ENCODE measurements around the gene RIC3. TPM values are rescaled to one million over a fixed set of nuclear protein-coding genes. Genes with fewer than 3 reads are reported as not detected.

The RIC3 gene
- total and polyA plus RNA-seq, 8 donors, result 1.1 to 29.5 (median 13.4) TPM; not detected in 1

DNA sequence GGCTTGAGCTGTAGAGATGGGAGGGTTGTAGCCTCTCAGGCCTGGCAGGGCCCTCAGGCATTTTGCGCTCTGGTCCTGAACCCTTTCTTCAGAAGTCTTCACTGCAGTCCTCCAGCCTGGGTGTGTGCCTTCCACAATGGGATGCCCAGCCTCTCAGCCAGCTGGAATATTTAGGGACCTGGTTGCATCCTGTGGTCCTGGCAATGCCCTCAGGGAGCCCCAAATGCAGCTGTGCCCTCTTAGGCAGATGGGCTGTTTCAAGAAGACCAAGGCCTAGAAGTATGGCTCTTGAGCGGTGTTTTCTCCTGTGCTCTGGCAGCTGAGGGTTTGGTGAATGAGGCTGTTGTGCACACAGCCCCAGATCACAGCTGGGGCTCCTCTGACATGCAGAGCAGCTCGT is 81.1 kb downstream of the RIC3 start:
- H3K4me3 ChIP-seq, result no peak overlapping the region
- peaks cover 0 to 11% (median 0%) of the 10 kb centered on the region in 3 donors for H3K27me3 ChIP-seq
- no peak overlapping the region for H3K27ac ChIP-seq
- no peaks in the 10 kb centered on the region for H3K9me3 ChIP-seq
- TF ChIP-seq, protein P1, sequence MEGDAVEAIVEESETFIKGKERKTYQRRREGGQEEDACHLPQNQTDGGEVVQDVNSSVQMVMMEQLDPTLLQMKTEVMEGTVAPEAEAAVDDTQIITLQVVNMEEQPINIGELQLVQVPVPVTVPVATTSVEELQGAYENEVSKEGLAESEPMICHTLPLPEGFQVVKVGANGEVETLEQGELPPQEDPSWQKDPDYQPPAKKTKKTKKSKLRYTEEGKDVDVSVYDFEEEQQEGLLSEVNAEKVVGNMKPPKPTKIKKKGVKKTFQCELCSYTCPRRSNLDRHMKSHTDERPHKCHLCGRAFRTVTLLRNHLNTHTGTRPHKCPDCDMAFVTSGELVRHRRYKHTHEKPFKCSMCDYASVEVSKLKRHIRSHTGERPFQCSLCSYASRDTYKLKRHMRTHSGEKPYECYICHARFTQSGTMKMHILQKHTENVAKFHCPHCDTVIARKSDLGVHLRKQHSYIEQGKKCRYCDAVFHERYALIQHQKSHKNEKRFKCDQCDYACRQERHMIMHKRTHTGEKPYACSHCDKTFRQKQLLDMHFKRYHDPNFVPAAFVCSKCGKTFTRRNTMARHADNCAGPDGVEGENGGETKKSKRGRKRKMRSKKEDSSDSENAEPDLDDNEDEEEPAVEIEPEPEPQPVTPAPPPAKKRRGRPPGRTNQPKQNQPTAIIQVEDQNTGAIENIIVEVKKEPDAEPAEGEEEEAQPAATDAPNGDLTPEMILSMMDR (IDR thresholded peaks at IDR 0.05), result no peak
- TF ChIP-seq EP300 (IDR thresholded peaks at IDR 0.05) (no peak), POLR2A (IDR thresholded peaks at IDR 0.05) (no peak), POLR2AphosphoS5 (IDR thresholded peaks at IDR 0.05) (no peak)
- 77 to 100% (median 81%) methylated on average over 1 to 3 of the region's 3 CpGs for WGBS, 5 donors
- DNase-seq, result no peak
- H3K4me1 ChIP-seq, result peaks cover 0 to 14% (median 8%) of the 10 kb centered on the region in 4 donors
- intact Hi-C loops (cut with DNase I; ENCODE audit: low total_unique reads), result no loop called here
- H3K36me3 ChIP-seq, result no peaks in the 10 kb centered on the region

DNA sequence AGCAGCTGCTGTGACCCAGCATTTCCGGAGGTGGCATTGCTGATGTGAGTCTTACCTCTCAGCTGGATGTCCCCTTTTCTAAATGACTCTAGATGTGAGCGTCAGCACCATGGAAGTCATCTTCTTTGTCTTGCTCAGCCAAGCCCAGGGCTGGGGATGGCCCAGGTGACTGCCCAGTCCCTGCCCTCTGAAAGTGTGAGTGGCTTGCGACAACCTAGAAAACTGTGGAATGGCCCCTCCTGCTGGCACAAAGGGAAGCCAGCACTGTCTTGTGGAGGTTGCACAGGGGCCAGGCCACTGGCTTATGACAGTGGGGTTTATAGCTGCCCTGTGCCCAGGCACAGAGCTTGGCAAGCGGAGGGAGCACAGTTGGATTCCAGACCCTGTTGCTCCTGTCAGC is 81.6 kb downstream of the RIC3 start:
- Histone ChIP-seq H3K36me3 (no peaks in the 10 kb centered on the region), H3K27me3 (peaks cover 0 to 17% (median 0%) of the 10 kb centered on the region in 3 donors), H3K4me1 (peaks cover 0 to 14% (median 7%) of the 10 kb centered on the region in 4 donors), H3K4me3 (no peak overlapping the region), H3K9me3 (no peaks in the 10 kb centered on the region), H3K27ac (no peak overlapping the region)
- intact Hi-C loops (cut with DNase I; ENCODE audit: low total_unique reads), result no loop called here
- no peak for DNase-seq
- TF ChIP-seq, protein P1 (IDR thresholded peaks at IDR 0.05), result no peak
- TF ChIP-seq POLR2A (IDR thresholded peaks at IDR 0.05), result no peak
- TF ChIP-seq EP300 (IDR thresholded peaks at IDR 0.05), result no peak
- TF ChIP-seq POLR2AphosphoS5 (IDR thresholded peaks at IDR 0.05), result no peak
- 79 to 91% (median 81%) methylated on average over 4 of the region's 4 CpGs for WGBS, 5 donors

- Histone ChIP-seq H3K4me3 (no peak overlapping the region), H3K27me3 (peaks cover 0 to 23% (median 2%) of the 10 kb centered on the region in 3 donors), H3K27ac (no peak overlapping the region), H3K36me3 (no peaks in the 10 kb centered on the region), H3K4me1 (peaks cover 4 to 20% (median 13%) of the 10 kb centered on the region in 4 donors), H3K9me3 (no peaks in the 10 kb centered on the region)
- intact Hi-C loops (cut with DNase I; ENCODE audit: low total_unique reads), result no loop called here
- 86 to 93% (median 87%) methylated on average over 4 to 7 of the region's 7 CpGs for WGBS, 5 donors
- TF ChIP-seq, protein P1 (IDR thresholded peaks at IDR 0.05), result no peak
- DNase-seq, result no peak
These were observed 82.3 kb downstream of the RIC3 start for GRCh38 chr11:8086571-8086970.

DNA sequence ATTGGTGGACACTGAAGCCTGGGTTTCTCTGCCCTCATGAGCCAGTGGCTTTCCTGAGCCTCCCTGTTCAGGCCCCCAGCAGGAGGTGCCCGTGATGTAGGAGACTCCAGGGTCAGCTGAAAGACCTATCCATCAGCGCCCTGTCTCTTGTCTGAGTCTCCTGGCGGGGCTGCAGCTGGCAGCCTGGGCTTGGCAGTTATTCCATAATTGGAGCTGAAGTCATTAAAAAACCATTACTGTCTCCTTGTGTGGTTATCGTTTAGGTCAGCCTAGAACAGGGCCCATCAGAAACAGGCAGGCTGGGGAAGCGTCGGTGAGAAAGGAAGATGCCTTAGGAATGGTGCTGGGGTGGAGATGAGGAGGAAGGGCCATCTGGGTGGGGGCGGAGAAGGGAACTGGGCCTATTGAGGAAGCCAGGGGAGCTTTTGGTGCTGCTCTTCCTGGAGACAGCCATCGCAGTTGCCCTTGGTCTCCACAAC is 82.8 kb downstream of the RIC3 start:
- intact Hi-C loops (cut with DNase I; ENCODE audit: low total_unique reads), result no loop called here
- DNase-seq, result peak in 1 of 2 donors; percentile 62
- peaks cover 7 to 24% (median 16%) of the 10 kb centered on the region in 4 donors for H3K4me1 ChIP-seq
- no peak for TF ChIP-seq EP300 (IDR thresholded peaks at IDR 0.05)
- TF ChIP-seq, protein P1 (IDR thresholded peaks at IDR 0.05), result no peak
- no peak for TF ChIP-seq POLR2A (IDR thresholded peaks at IDR 0.05)
- TF ChIP-seq POLR2AphosphoS5 (IDR thresholded peaks at IDR 0.05), result no peak
- H3K36me3 ChIP-seq, result no peaks in the 10 kb centered on the region
- H3K9me3 ChIP-seq, result no peaks in the 10 kb centered on the region
- 53 to 73% (median 65%) methylated on average over 7 to 8 of the region's 8 CpGs for WGBS, 5 donors
- no peak overlapping the region for H3K4me3 ChIP-seq
- no peak overlapping the region for H3K27ac ChIP-seq
- H3K27me3 ChIP-seq, result peaks cover 0 to 28% (median 5%) of the 10 kb centered on the region in 3 donors
